ENCODE measurements around the gene LMTK2.
A peak's percentile ranks its signal among the peaks of the same experiment; 100 is the strongest.

The LMTK2 gene

DNA sequence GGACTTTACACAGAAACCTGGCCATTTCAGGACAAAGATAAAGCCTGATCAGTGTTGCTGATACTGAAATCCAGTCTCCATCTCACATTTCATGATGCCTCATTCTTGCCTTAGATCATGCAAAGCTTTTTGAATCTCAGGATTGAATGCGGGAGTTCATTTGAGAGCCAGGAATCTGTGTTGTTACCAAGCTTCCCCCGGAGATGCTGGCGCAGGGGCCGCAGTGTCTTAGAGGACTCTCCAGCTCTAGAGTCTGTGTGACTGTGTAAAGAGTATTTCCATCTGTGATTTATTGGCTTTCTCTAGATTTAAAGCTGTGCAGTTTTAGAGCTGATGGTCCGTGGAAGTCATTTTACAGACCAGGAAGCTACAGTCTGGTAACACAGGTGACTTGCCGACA, 32.0 kb downstream of the LMTK2 start:
- TF ChIP-seq ZFX (IDR thresholded peaks at IDR 0.05), result no peak
- TF ChIP-seq, protein P1, sequence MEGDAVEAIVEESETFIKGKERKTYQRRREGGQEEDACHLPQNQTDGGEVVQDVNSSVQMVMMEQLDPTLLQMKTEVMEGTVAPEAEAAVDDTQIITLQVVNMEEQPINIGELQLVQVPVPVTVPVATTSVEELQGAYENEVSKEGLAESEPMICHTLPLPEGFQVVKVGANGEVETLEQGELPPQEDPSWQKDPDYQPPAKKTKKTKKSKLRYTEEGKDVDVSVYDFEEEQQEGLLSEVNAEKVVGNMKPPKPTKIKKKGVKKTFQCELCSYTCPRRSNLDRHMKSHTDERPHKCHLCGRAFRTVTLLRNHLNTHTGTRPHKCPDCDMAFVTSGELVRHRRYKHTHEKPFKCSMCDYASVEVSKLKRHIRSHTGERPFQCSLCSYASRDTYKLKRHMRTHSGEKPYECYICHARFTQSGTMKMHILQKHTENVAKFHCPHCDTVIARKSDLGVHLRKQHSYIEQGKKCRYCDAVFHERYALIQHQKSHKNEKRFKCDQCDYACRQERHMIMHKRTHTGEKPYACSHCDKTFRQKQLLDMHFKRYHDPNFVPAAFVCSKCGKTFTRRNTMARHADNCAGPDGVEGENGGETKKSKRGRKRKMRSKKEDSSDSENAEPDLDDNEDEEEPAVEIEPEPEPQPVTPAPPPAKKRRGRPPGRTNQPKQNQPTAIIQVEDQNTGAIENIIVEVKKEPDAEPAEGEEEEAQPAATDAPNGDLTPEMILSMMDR (conservative IDR thresholded peaks at IDR 0.05), result no peak
- no peak overlapping the region for H3K27ac ChIP-seq

DNA sequence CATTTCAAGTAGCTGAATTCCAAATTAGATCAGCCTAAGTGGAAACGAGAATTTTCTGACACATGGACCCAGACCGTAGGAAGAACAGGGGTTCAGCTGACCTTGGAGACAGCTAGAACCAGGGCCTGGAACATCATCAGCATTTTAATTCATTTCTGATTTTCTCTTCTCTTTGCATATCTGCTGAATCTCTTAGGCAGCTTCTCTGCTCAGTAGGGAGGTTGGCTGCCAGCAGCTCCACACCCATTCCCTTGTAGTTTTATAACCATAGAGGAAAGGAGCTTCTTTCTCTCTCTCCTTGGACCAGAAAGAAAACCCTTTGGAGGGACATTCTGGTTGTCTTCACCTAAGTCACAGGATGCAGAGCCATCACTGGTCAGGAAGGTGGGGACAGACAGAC, 36.0 kb downstream of the LMTK2 start:
- H3K27ac ChIP-seq, result no peak overlapping the region; the same call in 1 of the 2 replicates

DNA sequence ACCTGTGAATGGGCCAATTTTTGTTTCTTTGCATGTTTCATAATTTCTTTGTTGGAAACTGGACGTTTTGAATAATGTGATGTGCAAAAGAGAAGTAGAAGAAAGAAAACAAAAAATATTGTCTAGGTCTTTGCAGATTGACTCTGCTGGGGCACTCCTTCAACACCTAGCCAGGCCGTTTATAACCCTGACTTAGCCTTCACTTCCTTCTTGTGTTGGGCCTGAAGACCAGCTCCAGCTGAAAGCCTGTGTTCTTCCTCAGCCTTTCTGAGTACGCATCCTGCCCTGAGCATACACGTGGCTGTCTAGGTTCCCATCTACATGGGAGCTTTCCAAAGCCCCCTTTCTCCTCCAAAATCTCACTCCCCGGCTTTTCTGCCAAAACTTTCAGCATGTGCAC, 41.9 kb downstream of the LMTK2 start:
- no peak for TF ChIP-seq ZFX (IDR thresholded peaks at IDR 0.05)
- TF ChIP-seq, protein P1 (conservative IDR thresholded peaks at IDR 0.05), result no peak
- H3K27ac ChIP-seq, result no peak overlapping the region

More for the DNA sequence above, 36.0 kb downstream of the LMTK2 start:
- 0 out of 2 replicates have a peak, but pooled peaks have one; percentile 10 for TF ChIP-seq ZFX (IDR thresholded peaks at IDR 0.05)
- TF ChIP-seq, protein P1 (conservative IDR thresholded peaks at IDR 0.05), result no peak

DNA sequence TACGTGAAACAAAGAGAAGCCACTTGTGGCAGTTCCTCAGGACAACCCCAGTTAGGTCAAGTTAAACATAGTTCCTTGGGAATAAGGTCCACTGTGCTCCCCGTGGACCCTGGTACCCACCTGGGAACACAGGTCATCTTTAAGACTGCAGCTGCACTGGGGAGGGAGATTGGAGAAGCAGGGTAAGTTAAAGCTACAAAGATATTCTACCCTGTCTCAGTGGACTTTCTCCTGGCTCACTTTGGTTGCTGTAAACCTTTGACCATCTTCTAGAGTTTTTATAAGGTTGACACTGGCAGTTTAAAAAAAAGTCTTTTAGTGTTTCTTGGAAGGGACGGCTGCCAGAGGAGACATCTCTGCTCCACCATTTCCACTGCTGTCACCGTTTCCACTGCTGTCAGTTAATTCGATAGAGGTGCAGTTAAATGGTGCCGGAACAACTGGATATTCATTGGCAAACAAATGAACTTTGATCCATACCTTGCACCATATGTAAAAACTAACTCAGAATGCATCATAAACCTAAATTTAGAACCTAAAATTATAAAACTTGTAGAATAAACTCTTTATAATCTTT, 42.5 kb downstream of the LMTK2 start:
- TF ChIP-seq ZFX (IDR thresholded peaks at IDR 0.05), result no peak
- TF ChIP-seq, protein P1 (conservative IDR thresholded peaks at IDR 0.05), result no peak

DNA sequence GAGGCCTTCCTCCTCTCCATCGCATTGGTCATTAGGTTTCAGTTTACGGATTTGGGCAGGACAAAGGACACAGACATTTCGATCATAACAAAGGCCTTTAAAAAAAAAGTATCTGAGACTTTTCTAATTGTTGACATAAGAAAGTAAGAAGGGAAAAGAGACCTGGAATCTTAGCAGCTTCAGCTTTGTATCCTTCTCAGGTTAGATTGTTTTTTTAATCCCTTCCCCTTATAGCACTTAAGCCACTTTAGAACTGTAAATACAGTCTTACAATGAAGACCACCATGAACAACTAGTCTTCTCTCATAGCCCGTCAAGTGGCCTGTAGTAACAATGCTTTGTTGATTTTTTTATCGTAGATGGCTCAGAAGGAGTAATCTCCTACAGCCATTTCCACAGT, 45.2 kb downstream of the LMTK2 start:
- no peak overlapping the region for H3K27ac ChIP-seq
- TF ChIP-seq ZFX (IDR thresholded peaks at IDR 0.05), result no peak
- TF ChIP-seq, protein P1 (conservative IDR thresholded peaks at IDR 0.05), result no peak

More for the DNA sequence above, 42.5 kb downstream of the LMTK2 start:
- no peak overlapping the region for H3K27ac ChIP-seq

DNA sequence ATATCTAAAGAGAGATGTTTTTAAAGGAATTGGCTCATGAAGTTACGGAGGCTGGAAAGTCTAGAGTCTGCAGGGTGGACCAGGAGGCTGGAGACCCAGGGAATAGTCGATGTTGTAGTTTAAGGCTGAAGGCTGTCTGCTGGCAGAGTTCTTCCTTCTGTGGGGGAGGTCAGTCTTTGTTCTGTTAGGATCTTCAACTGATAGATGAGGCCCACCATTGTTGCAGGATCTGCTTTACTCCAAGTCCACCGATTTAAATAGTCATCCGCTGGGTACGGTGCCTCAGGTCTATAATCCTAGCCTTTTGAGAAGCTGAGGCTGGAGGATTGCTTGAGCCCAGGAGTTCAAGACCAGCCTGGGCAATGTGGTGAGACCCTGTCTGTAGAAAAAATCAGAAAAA, 50.0 kb downstream of the LMTK2 start:
- no peak for TF ChIP-seq ZFX (IDR thresholded peaks at IDR 0.05)
- TF ChIP-seq, protein P1 (conservative IDR thresholded peaks at IDR 0.05), result no peak
- H3K27ac ChIP-seq, result no peak overlapping the region

DNA sequence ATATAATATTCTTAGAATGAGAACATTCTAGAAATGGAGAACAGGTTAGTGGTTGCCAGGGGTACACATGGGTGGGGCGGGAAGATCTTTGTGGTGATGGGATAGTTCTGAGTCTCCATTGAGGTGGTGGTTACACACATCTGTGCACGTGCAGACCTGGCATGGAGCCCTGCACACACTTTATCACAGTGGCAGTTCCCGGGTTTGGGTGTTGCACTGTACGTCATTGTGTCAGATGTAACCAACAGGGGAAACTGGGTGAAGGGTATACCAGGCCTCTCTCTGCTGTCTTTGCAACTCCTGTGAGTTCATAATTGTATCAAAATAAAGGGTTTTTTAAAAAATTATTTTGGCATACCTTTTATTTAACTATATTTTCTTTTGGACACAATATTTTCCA, 51.1 kb downstream of the LMTK2 start:
- TF ChIP-seq, protein P1 (conservative IDR thresholded peaks at IDR 0.05), result no peak
- TF ChIP-seq ZFX (IDR thresholded peaks at IDR 0.05), result no peak

More for the DNA sequence above, 51.1 kb downstream of the LMTK2 start:
- H3K27ac ChIP-seq, result no peak overlapping the region

Measured in C4-2B (cell line).